AML-193 (cell line): ENCODE measurements around the gene B4GALNT4.
A peak's percentile ranks its signal among the peaks of the same experiment; 100 is the strongest.
"Not testable (repeated sequence)": the region's sequence is repeated elsewhere in the genome, so short reads cannot be mapped to it uniquely, and the experiment has no call there.

ENCODE experiments used
- DNase-seq, 2 experiments: peaks; one replicate each; lab custom pipeline; 2025; lab: John Stamatoyannopoulos, UW

The B4GALNT4 gene

DNA sequence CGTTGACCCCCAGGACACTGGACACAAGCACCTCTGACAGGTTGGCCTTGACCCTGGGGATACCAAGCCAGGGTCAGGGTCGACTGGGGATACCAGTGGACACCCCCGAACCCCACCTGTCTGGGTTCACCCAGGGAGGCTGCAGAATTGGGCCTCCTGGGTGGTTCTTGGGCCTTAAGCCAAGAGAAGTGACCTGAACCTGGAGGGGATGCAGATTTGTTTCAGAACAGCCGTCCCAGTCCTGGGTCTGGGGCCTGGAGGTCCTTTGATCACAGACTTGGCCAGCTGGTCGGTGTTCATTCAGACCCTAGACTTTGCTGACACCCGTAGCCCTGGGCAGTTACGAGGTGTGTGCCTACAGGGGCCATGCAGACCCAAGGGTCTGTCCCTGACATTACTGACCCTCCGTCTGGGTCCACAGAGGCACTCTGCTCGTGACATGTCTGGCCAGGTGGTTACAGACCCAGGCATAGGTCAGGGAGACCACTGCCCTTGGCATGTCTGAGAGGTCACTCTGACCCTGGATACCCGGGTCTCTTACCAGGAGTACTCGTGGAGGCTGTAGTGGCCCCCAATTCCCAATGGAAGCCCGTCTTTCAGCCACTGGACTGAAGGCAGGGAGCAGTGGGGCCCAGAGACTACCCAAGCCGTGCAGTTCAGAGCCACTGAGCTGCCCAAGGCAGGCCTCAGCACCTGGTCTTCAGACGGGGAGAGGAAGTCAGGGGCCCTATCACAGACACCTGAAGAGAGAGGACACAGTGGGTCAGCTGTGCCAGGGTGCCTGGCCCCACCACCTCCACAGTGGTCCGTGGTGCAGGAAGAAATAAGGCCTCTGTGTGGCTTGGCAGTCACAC is 39.1 kb downstream of the B4GALNT4 start:
- DNase-seq = no peak

DNA sequence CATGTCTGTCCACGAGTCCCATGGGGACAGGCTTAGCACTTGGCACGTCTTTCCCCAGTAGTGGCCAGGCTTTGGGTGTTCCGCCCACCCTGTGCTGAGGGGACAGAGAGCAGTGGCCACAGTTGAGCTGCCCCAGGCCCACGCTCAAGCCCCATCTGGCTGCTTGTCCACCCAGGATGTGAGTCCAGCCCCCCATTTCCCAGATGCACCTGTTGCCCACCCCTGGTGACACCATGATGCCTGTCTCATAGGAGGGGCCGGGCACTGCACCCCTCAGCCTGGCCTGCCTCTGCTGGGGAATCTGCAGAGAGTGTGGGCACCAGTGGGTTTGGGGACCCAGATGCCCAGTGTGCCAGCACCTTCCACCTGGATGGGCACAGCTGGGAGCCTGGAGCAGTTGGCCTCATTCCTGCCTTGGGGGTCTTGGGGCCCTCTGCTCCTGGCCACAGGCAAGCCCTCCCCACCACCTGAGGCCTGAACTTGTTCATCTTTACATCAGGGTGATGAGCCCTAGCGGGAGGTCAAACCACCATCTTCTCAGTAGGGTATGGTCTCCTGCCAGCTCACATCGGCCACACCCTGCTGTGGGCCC is 39.8 kb downstream of the B4GALNT4 start:
- no peak for DNase-seq

DNA sequence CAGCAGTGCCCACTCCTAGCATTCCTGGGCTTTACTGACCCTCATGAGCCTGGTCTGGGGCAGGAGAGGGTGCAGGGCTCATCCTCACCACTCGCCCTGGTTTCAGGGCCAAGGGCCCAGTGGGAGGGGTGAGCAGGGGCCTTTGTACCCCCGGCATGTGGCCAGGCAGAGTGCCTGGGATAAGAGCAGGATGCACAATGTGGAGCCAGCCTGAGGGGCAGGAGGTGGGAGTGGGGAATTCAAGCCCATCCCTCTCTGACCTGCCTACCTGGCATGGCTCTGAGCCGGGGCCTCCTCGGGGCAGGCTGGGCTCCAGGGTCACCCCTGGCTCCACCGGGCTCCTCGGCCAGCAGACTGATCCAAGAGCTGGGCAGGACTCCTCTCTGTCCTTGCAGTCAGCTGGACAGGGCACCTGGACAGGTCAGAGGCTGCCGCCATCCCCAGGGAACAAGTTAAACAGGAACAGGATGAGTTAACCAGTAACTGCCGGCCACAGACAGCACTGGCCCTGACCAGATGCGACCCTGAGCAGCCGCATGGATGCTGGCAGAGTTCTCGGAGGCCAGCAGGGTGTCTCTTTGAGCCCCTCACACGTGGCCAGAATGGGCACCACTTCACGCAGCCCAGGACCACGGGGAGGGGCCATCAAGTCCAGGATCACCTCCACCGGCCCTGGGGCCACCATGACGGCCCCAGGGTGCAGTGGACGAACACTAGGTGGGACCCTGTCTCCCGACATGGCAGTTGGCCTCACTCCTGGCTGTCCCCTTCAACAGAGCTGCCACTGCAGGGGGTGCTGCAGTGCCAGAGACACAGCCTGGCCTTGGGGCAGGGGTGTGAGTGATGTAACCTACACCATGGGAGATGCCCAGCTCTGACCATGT is 40.5 kb downstream of the B4GALNT4 start:
- DNase-seq = no peak

DNA sequence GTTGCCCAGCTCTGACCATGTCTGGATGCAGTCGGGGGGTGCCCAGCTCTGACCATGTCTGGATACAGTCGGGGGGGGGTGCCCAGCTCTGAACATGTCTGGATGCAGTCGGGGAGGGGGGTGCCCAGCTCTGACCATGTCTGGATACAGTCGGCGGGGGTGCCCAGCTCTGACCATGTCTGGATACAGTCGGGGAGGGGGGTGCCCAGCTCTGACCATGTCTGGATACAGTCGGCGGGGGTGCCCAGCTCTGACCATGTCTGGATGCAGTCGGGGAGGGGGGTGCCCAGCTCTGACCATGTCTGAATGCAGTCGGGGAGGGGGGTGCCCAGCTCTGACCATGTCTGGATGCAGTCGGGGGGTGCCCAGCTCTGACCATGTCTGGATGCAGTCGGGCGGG is 41.4 kb downstream of the B4GALNT4 start:
- not testable (repeated sequence) for DNase-seq

DNA sequence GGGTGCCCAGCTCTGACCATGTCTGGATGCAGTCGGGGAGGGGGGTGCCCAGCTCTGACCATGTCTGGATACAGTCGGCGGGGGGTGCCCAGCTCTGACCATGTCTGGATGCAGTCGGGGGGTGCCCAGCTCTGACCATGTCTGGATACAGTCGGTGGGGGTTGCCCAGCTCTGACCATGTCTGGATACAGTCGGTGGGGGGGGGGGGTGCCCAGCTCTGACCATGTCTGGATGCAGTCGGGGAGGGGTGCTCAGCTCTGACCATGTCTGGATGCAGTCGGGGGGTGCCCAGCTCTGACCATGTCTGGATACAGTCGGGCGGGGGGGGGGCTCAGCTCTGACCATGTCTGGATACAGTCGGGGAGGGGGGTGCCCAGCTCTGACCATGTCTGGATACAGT is 42.2 kb downstream of the B4GALNT4 start:
- DNase-seq = not testable (repeated sequence)

DNA sequence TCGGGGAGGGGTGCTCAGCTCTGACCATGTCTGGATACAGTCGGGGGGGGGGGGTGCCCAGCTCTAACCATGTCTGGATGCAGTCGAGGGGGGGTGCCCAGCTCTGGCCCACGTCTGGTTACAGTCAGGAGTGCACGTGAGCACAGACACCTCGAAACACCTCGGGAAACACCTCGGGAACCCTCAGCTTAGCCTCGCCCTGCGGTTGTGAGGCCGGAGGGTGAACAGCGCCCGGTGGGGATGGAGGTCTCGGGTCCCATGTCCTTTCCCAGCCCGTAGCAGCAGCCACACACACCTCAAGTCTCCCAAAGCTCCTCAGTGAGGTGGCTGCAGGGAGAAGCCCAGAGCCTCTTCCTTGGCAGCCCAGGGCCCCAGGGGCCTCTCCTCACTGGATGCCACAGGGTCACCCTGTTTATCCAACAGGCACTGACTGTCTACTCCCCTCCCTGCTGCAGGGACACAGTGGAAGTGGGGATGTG is 43.4 kb downstream of the B4GALNT4 start:
- no peak for DNase-seq

DNA sequence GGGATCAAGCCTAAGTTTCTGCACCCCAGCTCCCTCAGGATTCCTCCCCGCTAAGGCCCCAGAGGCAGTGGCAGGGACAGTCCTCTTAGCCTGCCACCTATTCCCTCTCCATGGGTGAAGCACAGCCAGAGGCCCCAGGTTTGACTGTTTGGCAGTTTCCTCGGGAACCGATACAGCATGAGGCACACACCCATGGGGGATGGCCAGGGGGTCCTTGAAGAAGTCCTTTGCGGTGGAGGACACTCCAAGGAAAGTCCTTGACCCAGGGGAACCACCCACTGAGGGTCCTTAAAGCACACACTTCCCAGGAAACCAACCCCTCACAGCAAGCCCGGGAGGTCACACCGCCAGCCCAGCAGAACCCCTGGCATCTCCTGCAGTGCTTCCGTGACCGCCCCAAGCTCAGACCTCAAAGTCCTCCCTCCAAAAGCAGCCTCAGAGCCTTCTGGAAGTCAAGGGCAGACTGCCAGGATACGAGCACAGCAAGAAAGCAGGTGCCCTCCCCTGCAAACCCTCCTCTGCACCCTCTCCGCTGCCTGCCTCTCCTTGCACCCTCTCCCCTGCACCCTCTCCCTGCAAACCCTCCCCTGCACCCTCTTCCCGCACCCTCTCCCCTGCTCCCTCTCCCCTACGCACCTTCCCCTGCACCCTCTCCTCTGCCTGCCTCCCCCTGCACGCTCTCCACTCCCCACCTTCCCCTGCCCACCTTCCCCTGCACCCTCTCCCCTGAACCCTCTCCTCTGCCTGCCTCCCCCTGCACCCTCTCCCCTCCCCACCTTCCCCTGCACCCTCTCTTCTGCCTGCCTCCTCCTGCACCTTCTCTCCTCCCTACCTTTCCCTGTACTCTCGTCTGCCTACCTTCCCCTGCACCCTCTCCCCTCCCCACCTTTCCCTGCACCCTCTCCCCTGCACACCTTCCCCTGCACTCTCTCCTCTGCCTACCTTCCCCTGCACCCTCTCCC is 44.1 kb downstream of the B4GALNT4 start:
- DNase-seq = peak; percentile 3 to 39

DNA sequence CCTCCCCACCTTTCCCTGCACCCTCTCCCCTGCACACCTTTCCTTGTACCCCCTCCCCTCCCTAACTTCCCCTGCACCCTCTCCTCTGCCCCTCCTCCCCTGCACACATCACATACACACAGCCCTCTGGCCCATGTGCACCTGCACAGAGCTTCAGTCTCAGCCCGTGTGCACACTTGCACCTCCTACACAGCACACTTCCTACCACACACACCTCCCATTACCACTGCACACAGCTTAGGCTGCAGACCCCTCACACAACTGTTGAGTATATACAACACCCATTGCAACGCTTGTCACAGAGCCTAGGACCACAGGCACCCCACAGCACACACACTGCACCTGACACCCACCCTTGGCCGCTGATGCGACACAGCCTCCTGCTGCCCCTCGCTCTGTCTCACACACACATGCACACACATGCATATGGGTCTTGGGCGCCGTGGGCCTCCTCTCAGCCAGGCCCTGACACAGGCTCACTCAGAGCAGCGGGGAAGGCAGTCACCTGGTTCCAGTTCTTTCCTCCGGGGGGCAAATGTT is 45.1 kb downstream of the B4GALNT4 start:
- DNase-seq = no peak

DNA sequence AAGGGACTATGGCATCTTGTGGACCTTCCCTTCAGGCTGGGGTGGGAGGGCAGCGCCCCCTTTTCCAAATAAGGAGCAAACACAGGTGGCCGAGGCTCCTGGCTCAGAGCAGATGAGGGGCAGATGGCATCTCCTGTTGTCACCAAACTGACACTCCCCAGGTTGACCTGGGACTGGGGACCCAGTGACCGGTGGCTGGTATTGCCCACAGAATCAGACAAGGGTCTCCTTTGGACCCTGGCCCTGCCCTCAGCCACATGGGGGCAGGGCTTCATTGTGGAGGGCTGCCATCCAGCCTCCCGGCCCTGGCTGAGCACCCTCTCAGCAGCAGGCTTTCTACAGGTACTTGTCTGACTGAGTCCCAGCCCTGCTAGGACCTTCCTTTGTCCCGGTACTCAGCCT is 46.3 kb downstream of the B4GALNT4 start:
- no peak for DNase-seq

DNA sequence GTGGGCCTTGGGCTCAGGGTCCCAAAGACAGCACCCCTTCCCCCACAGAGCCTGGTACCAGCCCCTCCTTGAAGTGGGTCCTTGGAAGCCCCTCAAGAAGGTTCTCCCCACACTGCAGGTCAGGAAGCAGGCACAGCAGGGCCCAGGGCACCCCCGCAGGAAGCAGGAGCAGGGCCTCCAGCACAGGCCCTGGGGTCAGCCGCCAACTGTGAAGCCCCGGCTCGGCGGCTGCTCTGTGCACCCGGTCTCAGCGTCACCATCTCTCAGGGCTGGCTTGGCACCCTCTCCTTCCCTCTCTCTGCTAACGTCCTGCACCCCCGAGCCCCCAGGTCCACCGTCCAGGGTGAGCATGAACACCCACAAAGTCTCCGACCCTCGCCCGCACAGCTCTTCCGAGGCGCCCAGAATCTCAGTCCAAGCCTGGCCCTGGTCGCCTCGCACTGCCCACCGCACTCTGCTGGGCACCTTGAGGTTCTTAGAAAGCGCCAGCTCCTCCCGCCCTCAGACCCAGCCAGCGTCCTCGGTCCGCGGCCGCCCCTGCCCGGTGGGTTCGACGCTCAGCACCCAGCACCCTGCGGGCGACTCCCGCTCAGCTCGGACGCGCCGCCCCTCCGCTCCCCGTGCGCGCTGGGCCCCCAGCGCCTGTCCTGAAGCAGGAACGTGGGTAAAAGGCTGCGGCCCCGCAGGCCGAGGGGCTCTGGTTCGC is 46.9 kb downstream of the B4GALNT4 start:
- DNase-seq = no peak

DNA sequence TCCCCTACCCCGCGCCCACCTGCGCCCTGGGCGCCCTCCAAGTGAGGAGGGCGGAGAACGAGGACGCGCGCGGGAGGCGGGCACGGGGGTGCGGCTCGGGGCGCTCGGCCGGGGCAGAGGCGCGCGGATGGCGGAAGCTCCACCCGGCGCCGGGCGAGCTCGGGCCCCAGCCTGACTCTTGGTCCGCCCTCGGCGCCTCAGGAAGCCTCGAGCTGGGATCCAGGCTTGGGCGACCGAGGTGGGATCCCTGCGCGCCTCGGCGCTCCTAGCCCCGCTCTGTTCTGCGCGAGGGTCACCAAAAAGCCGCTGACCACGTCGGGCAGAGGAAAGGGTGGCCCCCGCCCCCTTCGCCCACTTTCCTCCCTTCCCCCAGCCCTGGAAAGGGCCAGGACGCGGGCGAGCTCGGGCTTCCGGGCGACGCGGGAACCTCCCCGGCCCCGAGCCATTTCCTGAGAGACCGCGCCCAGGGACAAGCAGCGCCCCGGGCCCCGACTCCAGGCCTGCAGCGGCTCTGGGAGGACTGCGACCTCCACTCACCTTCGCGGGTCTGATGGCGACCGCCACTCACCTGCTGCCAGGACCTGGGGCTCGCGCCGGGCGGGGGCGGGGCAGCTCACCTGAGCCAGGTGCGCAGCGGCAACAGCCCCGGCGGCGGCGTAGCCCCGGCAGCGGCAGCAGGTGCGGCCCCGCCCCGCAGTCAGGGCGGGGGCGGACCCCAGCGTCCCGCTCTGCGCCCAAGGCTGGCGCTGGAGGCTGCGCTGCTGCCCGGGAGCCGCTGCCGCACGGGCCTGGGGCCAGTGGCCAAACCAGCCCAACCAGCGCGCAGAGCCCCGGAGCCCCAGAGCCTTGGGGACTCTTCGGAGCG is 47.7 kb downstream of the B4GALNT4 start:
- peak; percentile 45 to 52 for DNase-seq

DNA sequence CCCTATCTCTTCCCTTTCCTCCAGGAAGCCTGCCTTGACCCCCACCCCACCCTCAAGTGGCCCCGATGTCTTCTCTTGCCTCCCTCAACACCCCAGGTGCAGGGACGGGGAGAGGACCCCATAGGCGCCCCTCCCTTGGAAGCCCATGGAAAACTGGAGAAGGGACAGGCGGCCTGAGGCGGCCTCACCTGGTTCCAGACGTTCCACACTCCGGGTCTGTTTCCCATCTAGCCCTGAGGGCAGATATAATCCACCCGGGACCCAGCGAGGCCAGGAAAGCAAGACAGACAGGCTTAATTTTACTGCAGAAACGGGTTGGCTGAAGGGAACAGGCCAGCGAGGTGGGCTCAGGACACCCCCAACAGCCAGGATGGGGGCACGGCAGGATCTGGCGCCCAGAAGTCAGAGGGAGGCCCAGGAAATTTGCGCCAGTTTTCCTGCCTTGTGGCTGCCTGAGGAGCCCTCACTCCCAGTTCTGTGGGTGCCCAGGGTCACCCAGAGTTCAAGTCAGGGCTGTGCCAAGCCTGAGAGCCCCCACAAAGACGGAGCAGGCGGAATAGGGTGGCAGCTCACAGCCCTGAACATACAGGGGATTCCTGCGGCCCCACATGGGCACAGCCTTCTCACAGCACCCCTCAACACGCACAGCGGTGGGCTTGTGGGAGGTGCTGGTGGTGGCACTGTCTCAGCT is 48.5 kb downstream of the B4GALNT4 start:
- no peak for DNase-seq

DNA sequence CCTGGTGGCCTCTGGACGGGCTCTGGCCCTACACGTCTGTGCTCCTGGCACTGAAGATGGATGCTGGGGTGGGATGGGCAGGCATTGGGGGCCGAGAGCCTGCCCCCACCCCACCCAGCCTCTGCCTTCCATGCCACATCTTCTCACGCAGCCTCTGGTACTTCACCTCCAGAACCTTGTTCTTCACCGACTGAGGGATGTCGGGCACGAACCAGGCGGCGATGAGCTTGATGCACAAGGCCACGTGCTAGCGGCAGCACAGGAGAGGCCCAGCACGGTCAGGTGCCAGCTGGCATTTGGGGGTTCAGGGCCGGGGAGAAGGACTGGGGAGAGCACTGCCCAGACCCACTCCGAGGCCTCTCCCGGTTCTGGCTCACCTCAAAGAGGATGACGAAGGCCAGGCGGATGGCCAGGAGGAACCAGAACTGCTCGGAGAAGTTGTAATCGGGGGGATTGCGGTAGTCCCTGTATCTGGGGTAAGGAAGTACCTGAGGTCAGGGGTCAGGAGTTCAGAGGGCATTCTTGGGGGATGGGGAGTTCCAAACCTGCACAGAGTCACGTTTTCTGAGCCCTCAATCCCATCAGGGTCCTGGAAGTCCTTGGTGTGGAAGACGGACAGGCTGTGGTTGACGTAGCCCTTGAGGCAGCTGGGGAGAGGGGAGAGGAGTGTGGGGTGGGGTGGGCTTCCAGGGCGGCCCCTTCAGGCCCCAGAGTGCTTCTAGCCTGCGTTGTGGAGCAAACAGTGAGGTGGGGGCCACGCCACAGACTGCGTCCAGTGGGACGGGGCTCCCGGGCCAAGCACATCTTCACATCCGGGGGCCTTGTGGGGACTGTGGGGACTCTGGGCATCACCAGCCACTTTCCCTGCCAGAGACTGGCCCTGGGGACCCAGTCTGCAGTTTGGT is 49.3 kb downstream of the B4GALNT4 start:
- DNase-seq = no peak

DNA sequence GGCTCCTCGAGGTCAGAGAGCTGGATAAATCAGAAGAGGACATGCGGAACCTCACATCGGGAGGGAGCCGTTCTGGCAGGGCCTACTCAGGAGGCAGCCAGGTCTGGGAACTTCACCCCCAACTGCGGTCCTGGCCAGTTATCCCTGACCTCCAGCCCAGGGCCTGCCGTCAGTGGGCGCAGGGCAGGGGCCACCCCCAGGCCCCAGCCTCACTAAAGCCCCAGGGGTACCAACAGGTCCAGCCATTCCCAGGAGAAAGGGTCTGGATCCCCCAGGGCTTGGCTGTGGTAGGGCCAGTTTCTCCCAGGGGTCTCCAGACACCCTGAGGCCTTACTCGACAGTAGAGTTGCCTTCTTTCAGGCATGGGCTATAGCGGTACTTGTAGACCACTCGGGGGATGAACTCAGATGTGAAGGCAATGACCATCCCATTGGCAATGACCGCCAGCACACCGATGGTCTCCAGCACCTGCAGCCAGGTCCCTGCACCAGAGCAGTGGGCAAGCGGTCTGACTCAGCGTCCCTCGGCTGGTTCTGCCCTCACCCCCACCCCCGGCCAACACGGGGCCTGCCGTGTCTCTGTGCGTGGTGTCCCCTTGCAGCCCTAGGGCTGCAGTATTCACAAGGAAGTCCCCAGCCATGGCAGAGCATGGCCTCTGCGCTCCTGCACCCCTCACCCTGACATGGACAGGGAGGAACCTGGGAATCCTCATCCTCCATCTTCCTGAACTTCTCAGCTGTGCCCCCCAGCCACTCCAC is 50.1 kb downstream of the B4GALNT4 start:
- no peak for DNase-seq

DNA sequence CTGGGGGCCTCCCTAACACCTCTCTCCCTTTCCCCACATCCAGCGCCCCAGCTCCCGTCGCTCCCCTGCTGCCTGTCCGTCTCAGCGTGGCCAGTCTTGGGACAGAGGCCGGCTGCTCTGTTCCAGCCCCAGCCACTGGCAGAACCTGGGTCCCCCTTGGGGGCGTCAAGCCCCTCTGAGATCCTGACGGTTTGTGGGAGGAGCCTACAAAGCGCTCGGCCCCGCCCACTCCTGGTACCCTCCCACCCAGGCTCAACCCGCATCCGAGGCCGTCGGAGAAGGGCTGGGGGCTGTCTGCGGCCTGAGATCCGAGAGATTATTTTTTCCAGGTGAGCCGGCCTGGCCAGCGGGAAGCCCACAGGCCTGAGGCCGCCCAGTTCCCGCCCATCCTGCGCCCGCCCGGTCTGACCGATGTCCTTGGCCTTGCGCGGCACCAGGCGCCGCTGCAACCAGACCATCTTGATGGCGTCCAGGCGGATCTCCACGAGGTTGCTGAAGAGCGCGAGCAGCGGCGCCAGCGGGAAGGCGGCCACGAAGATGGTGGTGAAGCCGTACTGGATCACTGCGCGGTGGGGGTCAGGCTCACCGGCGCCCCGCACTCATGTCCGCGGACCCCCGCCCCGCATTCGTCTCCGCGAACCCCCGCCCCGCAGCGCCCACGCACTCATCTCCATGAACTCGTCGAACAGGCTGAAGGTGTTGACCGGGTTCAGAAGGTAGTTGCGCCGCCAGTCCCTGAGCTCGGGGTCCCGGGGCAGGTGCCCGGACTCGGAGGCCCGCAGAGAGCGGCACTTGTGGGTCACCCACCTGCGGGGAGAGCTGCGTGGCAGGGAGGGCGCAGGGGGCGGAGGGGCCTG is 51.0 kb downstream of the B4GALNT4 start:
- no peak for DNase-seq

DNA sequence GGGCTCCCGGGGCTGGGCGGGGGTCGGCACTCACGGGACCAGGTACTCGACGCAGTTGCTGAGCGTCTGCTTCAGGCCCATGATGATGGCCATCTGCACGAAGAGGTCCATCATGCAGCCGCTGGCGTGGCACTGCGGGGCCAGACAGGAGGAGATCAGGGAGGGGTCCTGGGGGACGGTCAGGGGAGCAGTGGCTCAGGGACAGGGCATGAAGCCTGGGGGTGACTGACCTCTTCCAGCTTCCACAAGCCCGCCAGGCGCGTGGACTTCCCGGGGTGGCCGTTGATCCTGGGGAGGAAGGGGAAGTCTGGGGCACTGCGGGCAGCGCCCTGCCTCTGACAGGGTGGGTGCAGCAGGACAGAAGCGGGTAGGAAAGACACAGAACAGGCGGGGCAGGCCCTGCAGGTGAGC is 51.6 kb downstream of the B4GALNT4 start:
- no peak for DNase-seq
